GM08714 (cell line): ENCODE data around the gene CRYBB1.
"Not testable (repeated sequence)": the region's sequence is repeated elsewhere in the genome, so short reads cannot be mapped to it uniquely, and the experiment has no call there.

Source experiments
- H3K4me3 ChIP-seq: fragments of 200-500 bp; sonication (Bioruptor generic); 2 replicates; pipeline ENCODE4 v1.5.1; 2014; ENCODE audit warnings: mild to moderate bottlenecking, low read length, inconsistent platforms
- ZNF274 ChIP-seq: IDR thresholded peaks from 2 replicates; pipeline ENCODE4 v1.6.1; 2012; ENCODE audit warnings: mild to moderate bottlenecking, low read depth, low read length

CRYBB1 gene

DNA sequence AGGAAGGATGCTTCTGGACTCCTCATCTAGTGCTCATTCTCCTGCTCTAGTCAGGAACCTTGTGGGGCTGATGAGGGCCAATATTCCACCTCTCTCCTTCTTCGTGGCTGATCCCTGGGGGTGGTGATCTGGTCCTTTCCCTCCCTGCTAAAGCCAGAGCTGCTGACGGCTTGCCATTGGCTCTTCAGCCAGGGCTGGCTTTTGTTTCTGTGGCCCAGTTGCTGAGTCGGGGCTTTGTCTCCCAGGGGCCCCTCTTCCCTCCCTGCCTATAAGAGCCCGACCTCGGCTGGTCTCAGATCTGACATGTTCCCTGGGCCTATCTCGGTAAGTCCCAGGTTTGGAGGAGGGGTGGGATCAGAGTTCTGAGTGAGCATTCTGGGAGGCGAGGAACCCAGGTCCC, 3.8 kb upstream of the CRYBB1 start, which contains the start of gene CRYBA4:
CRYBA4 (plus strand) TSS at position 301 of the 400 bp plus-strand sequence. CDS start 634 bp downstream, outside the sequence.
- no peak for TF ChIP-seq ZNF274
- no peak within 1 kb of the TSS for H3K4me3 ChIP-seq

- no peak for TF ChIP-seq ZNF274
- H3K4me3 ChIP-seq: no peak overlapping the region
These were observed 2.4 kb upstream of the CRYBB1 start for GRCh38 chr22:26620197-26620596.

- H3K4me3 ChIP-seq: no peak overlapping the region
- TF ChIP-seq ZNF274: no peak
These were observed 1.7 kb upstream of the CRYBB1 start for GRCh38 chr22:26619510-26619909.

DNA sequence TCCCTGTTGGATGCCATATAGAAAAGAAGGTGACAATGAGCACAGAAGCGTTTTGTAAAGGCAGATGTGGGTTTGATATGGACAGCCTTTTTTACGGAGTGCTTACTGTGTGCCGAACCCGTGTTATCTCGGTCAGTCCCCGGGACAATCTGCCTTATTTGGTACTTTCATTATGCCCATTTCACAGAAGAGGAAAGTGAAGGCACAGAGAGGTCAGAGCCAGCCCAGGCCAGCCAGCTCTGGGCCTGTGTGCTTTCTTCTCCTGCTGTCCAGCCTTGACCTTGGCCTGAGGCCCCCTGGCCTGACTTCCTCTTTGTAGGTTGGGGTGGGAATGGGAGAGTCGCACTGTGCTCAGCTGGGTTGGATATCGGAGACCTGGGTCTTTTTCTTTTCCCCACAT, 628 bp upstream of the CRYBB1 start:
- H3K4me3 ChIP-seq: no peak overlapping the region
- TF ChIP-seq ZNF274: no peak

DNA sequence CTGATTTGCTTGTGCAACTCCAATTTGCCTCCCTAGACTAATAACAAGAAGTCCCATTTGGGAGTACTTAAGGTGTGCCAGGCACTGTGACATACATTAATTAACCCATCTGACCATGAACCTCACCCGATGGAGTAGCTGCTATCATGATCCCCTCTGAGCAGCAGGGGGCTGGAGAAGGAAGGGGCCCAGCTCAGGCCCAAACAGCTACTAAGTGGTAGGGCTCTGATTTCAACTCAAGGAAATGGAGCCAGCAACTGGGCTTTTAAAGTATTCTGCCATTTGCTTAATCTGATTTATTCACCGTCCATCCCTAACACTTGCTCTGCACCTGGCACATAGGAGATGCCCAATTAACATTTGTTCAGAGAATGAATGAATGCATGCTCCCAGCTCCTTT, 1.2 kb downstream of the CRYBB1 start:
- H3K4me3 ChIP-seq: no peak overlapping the region
- TF ChIP-seq ZNF274: no peak

- H3K4me3 ChIP-seq: no peak overlapping the region
- no peak for TF ChIP-seq ZNF274
These were observed 1.9 kb downstream of the CRYBB1 start for GRCh38 chr22:26615830-26616435.

DNA sequence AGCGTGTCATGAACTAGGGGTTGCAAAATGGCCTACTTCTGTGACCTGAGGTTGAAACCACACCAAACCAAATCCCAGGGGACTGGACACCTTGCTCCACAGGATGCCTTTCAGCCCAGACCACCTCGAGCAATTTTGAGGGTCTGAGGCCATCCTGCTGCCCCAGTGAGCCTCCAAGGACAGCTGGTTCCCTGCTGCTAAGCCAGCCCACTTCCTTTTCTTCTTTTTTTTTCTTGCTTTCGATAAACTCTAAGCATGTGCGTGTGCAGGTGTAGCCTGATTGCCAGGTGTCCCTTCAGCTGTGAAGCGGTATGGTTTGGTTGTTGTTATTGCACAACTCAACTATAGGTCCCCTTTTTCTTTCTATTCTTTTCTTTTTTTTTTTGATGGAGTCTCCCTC, 2.7 kb downstream of the CRYBB1 start:
- H3K4me3 ChIP-seq: no peak overlapping the region
- TF ChIP-seq ZNF274: no peak

- no peak overlapping the region for H3K4me3 ChIP-seq
- no peak for TF ChIP-seq ZNF274
These were observed 3.5 kb downstream of the CRYBB1 start for GRCh38 chr22:26614322-26614721.

DNA sequence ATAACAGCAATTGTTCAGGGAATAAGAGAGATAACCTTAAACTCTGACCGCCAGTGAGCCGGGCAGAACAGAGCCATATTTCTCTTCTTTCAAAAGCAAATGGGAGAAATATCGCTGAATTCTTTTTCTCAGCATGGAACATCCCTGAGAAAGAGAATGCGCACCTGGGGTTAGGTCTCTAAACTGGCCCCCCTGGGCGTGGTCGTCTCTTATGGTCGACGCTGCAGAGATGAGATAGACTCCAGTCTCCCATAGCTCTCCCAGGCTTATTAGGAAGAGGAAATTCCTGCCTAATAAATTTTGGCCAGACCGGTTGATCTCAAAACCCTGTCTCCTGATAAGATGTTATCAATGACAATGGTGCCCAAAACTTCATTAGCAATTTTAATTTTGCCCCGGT, 4.1 kb downstream of the CRYBB1 start:
- not testable (repeated sequence) for H3K4me3 ChIP-seq

DNA sequence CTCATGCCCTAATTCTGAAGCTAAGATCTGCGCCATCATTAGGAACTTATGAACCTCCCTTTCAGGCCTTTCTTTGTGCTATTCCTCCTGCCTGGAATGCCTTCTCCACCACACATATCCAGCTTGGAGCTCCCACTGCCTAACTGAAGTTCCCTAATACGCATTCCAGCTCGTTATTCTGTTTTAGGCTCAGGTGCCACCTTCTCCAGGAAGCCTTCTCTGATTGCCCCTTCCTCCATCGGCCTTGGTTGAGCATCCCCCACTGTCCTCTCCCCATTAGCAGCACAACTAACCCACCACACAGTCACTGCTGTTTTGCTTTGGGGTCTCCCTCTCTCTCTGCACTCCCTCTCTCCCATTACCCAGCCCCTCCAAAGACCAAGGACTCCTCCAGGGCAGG, 5.2 kb downstream of the CRYBB1 start:
- TF ChIP-seq ZNF274: no peak
- no peak overlapping the region for H3K4me3 ChIP-seq

DNA sequence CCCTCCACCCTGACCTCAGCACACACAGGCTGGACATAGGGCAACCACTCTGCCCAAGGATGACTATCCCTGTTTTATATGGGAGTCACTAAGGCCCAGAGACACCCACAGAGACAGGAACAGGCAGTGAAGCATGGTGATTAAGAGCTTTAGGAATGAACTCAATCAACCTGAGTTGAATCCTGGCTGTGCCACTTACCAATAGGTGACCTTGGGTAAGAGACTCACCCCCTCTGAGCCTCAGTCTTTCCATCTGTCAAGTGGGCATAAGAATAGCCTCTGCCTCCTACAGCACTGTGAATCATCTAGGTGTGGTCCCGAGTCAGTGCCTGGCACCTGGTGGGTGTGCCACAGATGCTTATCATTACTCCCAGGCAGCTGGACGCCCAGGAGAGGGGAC, 6.8 kb downstream of the CRYBB1 start:
- no peak for TF ChIP-seq ZNF274
- no peak overlapping the region for H3K4me3 ChIP-seq

DNA sequence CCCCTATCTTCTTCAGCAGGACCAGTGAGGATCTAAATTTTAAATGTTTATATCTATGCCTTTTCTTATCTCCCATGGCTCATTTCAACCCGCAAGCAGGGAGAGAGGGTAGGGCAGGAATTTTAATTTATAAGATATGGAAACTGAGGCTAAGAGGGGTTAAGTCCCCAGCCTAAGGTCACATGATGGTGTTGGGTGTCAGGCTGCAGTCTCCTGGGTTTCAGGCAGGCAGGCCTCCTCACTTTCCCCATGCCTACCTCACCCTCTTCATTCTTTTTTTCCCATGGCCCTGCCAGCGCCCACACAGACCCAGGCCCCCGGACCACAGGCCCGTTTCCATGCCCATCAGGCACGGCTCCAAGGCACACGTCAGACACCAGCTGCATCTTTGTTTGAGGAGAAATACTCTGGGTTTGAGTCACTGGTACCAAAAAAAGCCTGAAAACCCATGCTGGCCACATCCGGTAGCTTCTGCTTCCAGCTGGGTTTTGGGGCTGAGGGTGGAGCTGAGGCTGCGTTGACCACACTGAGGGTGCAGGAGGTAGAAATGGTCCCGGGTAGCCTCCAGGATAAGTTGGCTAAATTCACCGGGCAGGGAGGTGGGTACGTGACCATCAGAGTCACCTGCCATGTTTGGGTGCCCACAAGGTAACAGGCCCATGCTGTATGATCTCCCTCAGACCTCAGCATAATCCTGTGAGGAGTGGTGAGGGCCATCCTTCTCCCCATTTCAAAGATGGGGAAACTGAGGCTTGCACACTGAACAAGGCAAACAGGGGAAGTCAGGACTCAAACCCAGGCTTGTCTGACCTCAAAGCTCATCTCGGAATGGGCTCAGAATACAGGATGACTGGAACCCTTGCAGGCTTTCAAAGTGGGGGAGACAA, 7.5 kb downstream of the CRYBB1 start:
- no peak overlapping the region; the same call in 1 of the 2 replicates for H3K4me3 ChIP-seq
- no peak for TF ChIP-seq ZNF274

GRCh38 chr22:26609287-26609686, 8.5 kb downstream of the CRYBB1 start:
- no peak overlapping the region for H3K4me3 ChIP-seq
- TF ChIP-seq ZNF274: no peak

- no peak overlapping the region for H3K4me3 ChIP-seq
- no peak for TF ChIP-seq ZNF274
These were observed 9.7 kb downstream of the CRYBB1 start for GRCh38 chr22:26608129-26608528.

DNA sequence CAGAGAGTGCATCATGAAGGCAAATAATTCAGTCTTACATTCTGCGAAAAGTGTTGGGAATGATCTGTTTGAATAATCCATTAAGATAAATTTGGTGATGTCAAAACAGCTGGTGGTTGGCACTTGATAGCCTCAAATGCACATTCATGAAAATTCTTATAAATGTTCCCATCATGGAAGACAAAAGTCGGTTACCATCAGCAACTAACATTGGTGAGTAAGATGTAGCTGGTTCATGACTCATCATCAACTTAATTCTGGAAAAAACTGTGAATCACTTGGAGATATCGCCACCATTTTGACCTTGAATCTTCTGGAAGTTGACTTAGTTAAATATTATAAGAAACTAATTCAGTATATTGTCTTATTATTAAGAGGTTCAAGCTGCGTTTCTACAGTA, 11.2 kb downstream of the CRYBB1 start:
- H3K4me3 ChIP-seq: no peak overlapping the region
- no peak for TF ChIP-seq ZNF274
